H1 (cell line): ENCODE measurements around the gene ZBTB33. TPM values are rescaled to one million over a fixed set of nuclear protein-coding genes. Genes with fewer than 3 reads are reported as not detected.

ENCODE experiments used
- CTCF ChIA-PET: fragments of 300-600 bp; sonication (Branson Sonifier 250); formaldehyde crosslinking; loops from one replicate; lab custom pipeline; 2021; ENCODE audit not compliant: partially characterized antibody; lab: Charles Lee
- POLR2A ChIA-PET: fragments of 300-600 bp; sonication (Branson Sonifier 250); formaldehyde crosslinking; loops from one replicate; lab custom pipeline; 2021; ENCODE audit warnings: inconsistent platforms; ENCODE audit not compliant: partially characterized antibody; lab: Charles Lee
- DNase-seq, 2 experiments: peaks; one replicate each; pipeline versions ENCODE4 v3.0.0 to v3.0.0-alpha.2; 2010 to 2022; ENCODE audit warnings: low spot score in 2 of 2, low read depth in 1 of 2, mixed read lengths in 1 of 2
- FAIRE-seq: peaks from 2 replicates; lab custom pipeline; 2011; peaks lifted over from hg19 to GRCh38; lab: Jason Lieb, UNC
- H2AFZ ChIP-seq: 2 replicates; pipeline ENCODE4 v1.8.1; 2012; ENCODE audit warnings: low read length, inconsistent platforms
- H2AK5ac ChIP-seq: 2 replicates; pipeline ENCODE4 v1.6.1; 2013; ENCODE audit warnings: low read depth, low read length
- H2BK120ac ChIP-seq: replicated peaks from 2 replicates; pipeline ENCODE3; 2013; ENCODE audit warnings: low read depth, low read length, inconsistent platforms
- H2BK12ac ChIP-seq: 2 replicates; pipeline ENCODE4 v1.6.1; 2013; ENCODE audit warnings: low read depth, low read length
- H2BK15ac ChIP-seq: 2 replicates; pipeline ENCODE4 v1.6.1; 2013; ENCODE audit warnings: low read length
- H2BK20ac ChIP-seq: 2 replicates; pipeline ENCODE4 v1.6.1; 2013; ENCODE audit warnings: low read length
- H2BK5ac ChIP-seq: 2 replicates; pipeline ENCODE4 v1.6.1; 2013; ENCODE audit warnings: low read depth, low read length
- H3K14ac ChIP-seq: 2 replicates; pipeline ENCODE4 v1.6.1; 2013; ENCODE audit warnings: inconsistent platforms; ENCODE audit not compliant: insufficient read length
- H3K18ac ChIP-seq: 2 replicates; pipeline ENCODE4 v1.6.1; 2013; ENCODE audit warnings: low read length; ENCODE audit errors: extremely low read depth
- H3K23ac ChIP-seq: 2 replicates; pipeline ENCODE4 v1.6.1; 2013; ENCODE audit warnings: inconsistent platforms; ENCODE audit not compliant: insufficient read length
- H3K23me2 ChIP-seq: 2 replicates; pipeline ENCODE4 v1.6.1; 2013; ENCODE audit warnings: low read depth, low read length
- H3K27ac ChIP-seq: 2 replicates; pipeline ENCODE4 v1.6.1; 2011; ENCODE audit warnings: low read depth, low read length, inconsistent platforms
- H3K27me3 ChIP-seq, 4 experiments: replicated peaks in 1 of 4; 1 replicate in 1 of 4; 2 replicates in 3 of 4; pipeline versions ENCODE4 v1.6.1 to v1.8.1; 2011 to 2013; ENCODE audit warnings: low read length in 3 of 4, mild to moderate bottlenecking in 3 of 4, inconsistent platforms in 2 of 4, mixed read lengths in 2 of 4, moderate library complexity in 1 of 4; ENCODE audit not compliant: control insufficient read depth in 3 of 4, insufficient read depth in 3 of 4; ENCODE audit errors: extremely low read depth in 1 of 4
- H3K36me3 ChIP-seq, 4 experiments: 2 replicates each; pipeline versions ENCODE4 v1.6.1 to v1.8.1; 2011 to 2013; ENCODE audit warnings: mild to moderate bottlenecking in 4 of 4, low read length in 3 of 4, moderate library complexity in 2 of 4, control low read depth in 1 of 4, inconsistent platforms in 1 of 4; ENCODE audit not compliant: insufficient read depth in 4 of 4, control insufficient read depth in 2 of 4
- H3K4ac ChIP-seq: replicated peaks from 2 replicates; pipeline ENCODE3; 2013; ENCODE audit warnings: low read length, low read depth, mixed read lengths, inconsistent platforms; ENCODE audit not compliant: insufficient read length
- H3K4me1 ChIP-seq, 4 experiments: replicated peaks in 1 of 4; 1 replicate in 1 of 4; 2 replicates in 3 of 4; pipeline versions ENCODE4 v1.6.1 to v1.8.1; 2011 to 2013; ENCODE audit warnings: low read length in 3 of 4, inconsistent platforms in 2 of 4, mixed read lengths in 1 of 4; ENCODE audit not compliant: insufficient read depth in 4 of 4, control insufficient read depth in 3 of 4
- H3K4me2 ChIP-seq, 2 experiments: 2 replicates each; pipeline versions ENCODE4 v1.6.1 to v1.8.1; 2011 to 2013; ENCODE audit warnings: low read depth in 2 of 2, low read length in 2 of 2, control low read depth in 1 of 2, inconsistent platforms in 1 of 2, mild to moderate bottlenecking in 1 of 2; ENCODE audit not compliant: insufficient read depth in 1 of 2
- H3K4me3 ChIP-seq, 4 experiments: fragments of 200-600, 300-600 bp in 1 of 4; sonication (generic), shearing (Covaris generic), sonication (Bioruptor Twin) in 1 of 4; 2 replicates each; pipeline versions ENCODE4 v1.5.1 to v1.8.1; 2011 to 2016; ENCODE audit warnings: low read length in 4 of 4, low read depth in 3 of 4, control low read depth in 2 of 4, inconsistent platforms in 2 of 4, mild to moderate bottlenecking in 2 of 4, mixed read lengths in 1 of 4, moderate library complexity in 1 of 4; ENCODE audit not compliant: insufficient read depth in 2 of 4; ENCODE audit errors: extremely low read depth in 1 of 4
- H3K56ac ChIP-seq: replicated peaks from 2 replicates; pipeline ENCODE3; 2013; ENCODE audit warnings: low read depth, mild to moderate bottlenecking, mixed read lengths, low read length, inconsistent platforms; ENCODE audit not compliant: insufficient read length
- H3K79me1 ChIP-seq: 2 replicates; pipeline ENCODE4 v1.6.1; 2013; ENCODE audit warnings: low read depth, low read length, control low read depth
- H3K79me2 ChIP-seq, 2 experiments: 2 replicates each; pipeline versions ENCODE4 v1.6.1 to v1.8.1; 2012 to 2013; ENCODE audit warnings: low read length in 2 of 2, mild to moderate bottlenecking in 2 of 2, inconsistent platforms in 1 of 2; ENCODE audit not compliant: insufficient read depth in 2 of 2, control insufficient read depth in 1 of 2
- H3K9ac ChIP-seq, 4 experiments: replicated peaks in 1 of 4; 1 replicate in 1 of 4; 2 replicates in 3 of 4; pipeline versions ENCODE4 v1.6.1 to v1.8.1; 2011 to 2013; ENCODE audit warnings: low read depth in 3 of 4, low read length in 3 of 4, control low read depth in 2 of 4, mild to moderate bottlenecking in 2 of 4, moderate library complexity in 2 of 4, inconsistent platforms in 1 of 4; ENCODE audit errors: extremely low read depth in 1 of 4
- H3K9me3 ChIP-seq, 2 experiments: 2 replicates each; pipeline versions ENCODE4 v1.6.1 to v1.8.1; 2012 to 2013; ENCODE audit warnings: mild to moderate bottlenecking in 2 of 2, moderate library complexity in 2 of 2, control low read depth in 1 of 2, inconsistent platforms in 1 of 2, low read depth in 1 of 2, low read length in 1 of 2, mixed read lengths in 1 of 2; ENCODE audit not compliant: insufficient read depth in 2 of 2
- H4K20me1 ChIP-seq, 2 experiments: replicated peaks in 1 of 2; 2 replicates each; pipeline versions ENCODE3 to v1.8.1; 2011 to 2013; ENCODE audit warnings: inconsistent platforms in 2 of 2, low read length in 2 of 2, mild to moderate bottlenecking in 1 of 2; ENCODE audit not compliant: insufficient read depth in 2 of 2, control insufficient read depth in 1 of 2
- H4K5ac ChIP-seq: 2 replicates; pipeline ENCODE4 v1.6.1; 2013; ENCODE audit warnings: low read length, low read depth, mixed read lengths, inconsistent platforms; ENCODE audit not compliant: insufficient read length
- H4K8ac ChIP-seq: 2 replicates; pipeline ENCODE4 v1.8.0; 2013; ENCODE audit warnings: mild to moderate bottlenecking, moderate library complexity, low read length, inconsistent platforms; ENCODE audit not compliant: insufficient read depth; ENCODE audit errors: extremely low read depth
- H4K91ac ChIP-seq: replicated peaks from 2 replicates; pipeline ENCODE3; 2013; ENCODE audit warnings: low read length, mixed read lengths, inconsistent platforms; ENCODE audit not compliant: insufficient read length
- BRCA1 ChIP-seq: IDR thresholded peaks from 2 replicates; pipeline ENCODE4 v1.6.1; 2012; ENCODE audit warnings: low read depth, low read length, improper control_type of control experiment
- KDM1A ChIP-seq: fragments of 200-600, 300-600 bp; sonication (generic); IDR thresholded peaks from 2 replicates; pipeline ENCODE4 v1.7.1; 2016; ENCODE audit warnings: mild to moderate bottlenecking, low read length, borderline replicate concordance
- ZNF274 ChIP-seq: IDR thresholded peaks from 2 replicates; pipeline ENCODE4 v1.7.0; 2012; ENCODE audit warnings: low read length, borderline replicate concordance; ENCODE audit errors: extremely low read depth
- WGBS, 2 experiments: shearing (Covaris generic) in 1 of 2; methylation state at CpG; one replicate each; pipeline versions ENCODE4 v1.1.6 to v1.1.7; 2013 to 2015; ENCODE audit warnings: low lambda C conversion rate in 2 of 2, mixed read lengths in 2 of 2, inconsistent platforms in 1 of 2, low coverage in 1 of 2, missing lambda C conversion rate in 1 of 2; ENCODE audit not compliant: insufficient replicate concordance in 2 of 2, insufficient coverage in 1 of 2, insufficient read length in 1 of 2; ENCODE audit errors: extremely low coverage in 1 of 2, missing lambda C conversion rate in 1 of 2; 5-methylcytosine and 5-hydroxymethylcytosine counted together
- polyA plus RNA-seq, 7 experiments: library from polyadenylated mRNA; depleted of rRNA in 3 of 7; stranded (reverse) in 5 of 7; unstranded in 2 of 7; fragments of >200 nt in 5 of 7; fragments of 200-250 nt in 2 of 7; gene quantifications; 1 replicate in 5 of 7; 2 replicates in 1 of 7; 4 replicates in 1 of 7; pipeline versions ENCODE4 v1.2.1 to v1.2.3, GENCODE V29; 2011 to 2013; ENCODE audit warnings: missing spikeins in 2 of 7, mixed read lengths in 2 of 7
- total RNA-seq: library from RNA; stranded (reverse); fragmentation: NEBNext Ultra II Directional; extraction: Animal tissue kit (Norgen Biotek cat#: 25700); gene quantifications from 2 replicates; pipeline ENCODE4 v1.2.1, GENCODE V29; 2021
- TF ChIP-seq, protein P1 (sequence below), 3 experiments: IDR thresholded peaks; 1 replicate in 2 of 3; 2 replicates in 1 of 3; pipeline versions ENCODE4 v1.5.1 to v1.6.1; 2011; ENCODE audit warnings: low read length in 3 of 3, mild to moderate bottlenecking in 3 of 3, inconsistent platforms in 2 of 3, low read depth in 1 of 3, moderate library complexity in 1 of 3; ENCODE audit not compliant: insufficient read depth in 1 of 3; ENCODE audit errors: control extremely low read depth in 1 of 3
- TF ChIP-seq, protein P2 (sequence below): IDR thresholded peaks from 2 replicates; pipeline ENCODE4 v1.6.1; 2011; ENCODE audit warnings: low read length, improper control_type of control experiment

ZBTB33 gene
- total and polyA plus RNA-seq, 2 of the 8 experiments (the other 6 are each of a cell fraction or from before 2014, with no cell fraction given), result 3.4 to 14.9 TPM

DNA sequence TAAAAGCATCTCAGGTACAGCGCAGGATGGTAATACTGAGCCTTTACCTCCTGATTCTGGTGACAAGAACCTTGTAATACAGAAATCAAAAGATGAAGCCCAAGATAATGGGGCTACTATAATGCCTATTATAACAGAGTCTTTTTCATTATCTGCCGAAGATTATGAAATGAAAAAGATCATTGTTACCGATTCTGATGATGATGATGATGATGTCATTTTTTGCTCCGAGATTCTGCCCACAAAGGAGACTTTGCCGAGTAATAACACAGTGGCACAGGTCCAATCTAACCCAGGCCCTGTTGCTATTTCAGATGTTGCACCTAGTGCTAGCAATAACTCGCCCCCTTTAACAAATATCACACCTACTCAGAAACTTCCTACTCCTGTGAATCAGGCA, 3.2 kb downstream of the ZBTB33 start:
- no peaks in the 10 kb centered on the region for H3K4me1 ChIP-seq
- peaks cover 0 to 20% (median 9%) of the 10 kb centered on the region in 4 experiments; a peak in 5 of 8 replicates for H3K36me3 ChIP-seq
- no peak overlapping the region for H2BK5ac ChIP-seq
- no peaks in the 10 kb centered on the region for H4K20me1 ChIP-seq
- peaks cover 0 to 12% of the 10 kb centered on the region in 2 experiments; a peak in 2 of 4 replicates for H3K79me2 ChIP-seq
- H2BK120ac ChIP-seq, result no peak overlapping the region
- H4K5ac ChIP-seq, result no peak overlapping the region
- no peak overlapping the region for H2BK20ac ChIP-seq
- H3K14ac ChIP-seq, result no peak overlapping the region
- H3K79me1 ChIP-seq, result no peaks in the 10 kb centered on the region
- no peak overlapping the region for H4K91ac ChIP-seq
- no peaks in the 10 kb centered on the region for H3K27me3 ChIP-seq
- FAIRE-seq (no peak), DNase-seq (no peak)
- no peak overlapping the region for H3K56ac ChIP-seq
- CTCF ChIA-PET, result no interaction called here
- no peak overlapping the region for H3K4ac ChIP-seq
- H3K9ac ChIP-seq, result no peak overlapping the region
- H4K8ac ChIP-seq, result no peak overlapping the region
- no peak overlapping the region for H2AFZ ChIP-seq
- no peak overlapping the region for H3K18ac ChIP-seq
- H3K23me2 ChIP-seq, result no peaks in the 10 kb centered on the region; the same call in 1 of the 2 replicates
- no peak overlapping the region for H2BK12ac ChIP-seq
- H3K4me2 ChIP-seq, result no peak overlapping the region
- no peak overlapping the region for H3K23ac ChIP-seq
- POLR2A ChIA-PET, result no interaction called here
- H2BK15ac ChIP-seq, result no peak overlapping the region
- TF ChIP-seq KDM1A (no peak), BRCA1 (no peak), ZNF274 (no peak)
- TF ChIP-seq, protein P1, sequence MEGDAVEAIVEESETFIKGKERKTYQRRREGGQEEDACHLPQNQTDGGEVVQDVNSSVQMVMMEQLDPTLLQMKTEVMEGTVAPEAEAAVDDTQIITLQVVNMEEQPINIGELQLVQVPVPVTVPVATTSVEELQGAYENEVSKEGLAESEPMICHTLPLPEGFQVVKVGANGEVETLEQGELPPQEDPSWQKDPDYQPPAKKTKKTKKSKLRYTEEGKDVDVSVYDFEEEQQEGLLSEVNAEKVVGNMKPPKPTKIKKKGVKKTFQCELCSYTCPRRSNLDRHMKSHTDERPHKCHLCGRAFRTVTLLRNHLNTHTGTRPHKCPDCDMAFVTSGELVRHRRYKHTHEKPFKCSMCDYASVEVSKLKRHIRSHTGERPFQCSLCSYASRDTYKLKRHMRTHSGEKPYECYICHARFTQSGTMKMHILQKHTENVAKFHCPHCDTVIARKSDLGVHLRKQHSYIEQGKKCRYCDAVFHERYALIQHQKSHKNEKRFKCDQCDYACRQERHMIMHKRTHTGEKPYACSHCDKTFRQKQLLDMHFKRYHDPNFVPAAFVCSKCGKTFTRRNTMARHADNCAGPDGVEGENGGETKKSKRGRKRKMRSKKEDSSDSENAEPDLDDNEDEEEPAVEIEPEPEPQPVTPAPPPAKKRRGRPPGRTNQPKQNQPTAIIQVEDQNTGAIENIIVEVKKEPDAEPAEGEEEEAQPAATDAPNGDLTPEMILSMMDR (IDR thresholded peaks at IDR 0.05; ENCODE audit: control extremely low read depth in 1 of 3, insufficient read depth in 1 of 3, low read depth in 1 of 3, low read length in 3 of 3), result no peak
- TF ChIP-seq, protein P2, sequence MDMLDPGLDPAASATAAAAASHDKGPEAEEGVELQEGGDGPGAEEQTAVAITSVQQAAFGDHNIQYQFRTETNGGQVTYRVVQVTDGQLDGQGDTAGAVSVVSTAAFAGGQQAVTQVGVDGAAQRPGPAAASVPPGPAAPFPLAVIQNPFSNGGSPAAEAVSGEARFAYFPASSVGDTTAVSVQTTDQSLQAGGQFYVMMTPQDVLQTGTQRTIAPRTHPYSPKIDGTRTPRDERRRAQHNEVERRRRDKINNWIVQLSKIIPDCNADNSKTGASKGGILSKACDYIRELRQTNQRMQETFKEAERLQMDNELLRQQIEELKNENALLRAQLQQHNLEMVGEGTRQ, result no peak
- 91% methylated on average over 5 of the region's 6 CpGs; no CpG with 5 or more reads in 1 of the 2 experiments for WGBS, 2 experiments
- H2AK5ac ChIP-seq, result no peak overlapping the region
- no peak overlapping the region for H3K27ac ChIP-seq
- no peak overlapping the region for H3K4me3 ChIP-seq
- H3K9me3 ChIP-seq, result no peaks in the 10 kb centered on the region
